Measurements from ENCODE around the gene TMED6. TPM values are rescaled to one million over a fixed set of nuclear protein-coding genes. Genes with fewer than 3 reads are reported as not detected.

Gene TMED6
- total RNA-seq, 1 experiment from 2014 or later = 2.4 TPM

DNA sequence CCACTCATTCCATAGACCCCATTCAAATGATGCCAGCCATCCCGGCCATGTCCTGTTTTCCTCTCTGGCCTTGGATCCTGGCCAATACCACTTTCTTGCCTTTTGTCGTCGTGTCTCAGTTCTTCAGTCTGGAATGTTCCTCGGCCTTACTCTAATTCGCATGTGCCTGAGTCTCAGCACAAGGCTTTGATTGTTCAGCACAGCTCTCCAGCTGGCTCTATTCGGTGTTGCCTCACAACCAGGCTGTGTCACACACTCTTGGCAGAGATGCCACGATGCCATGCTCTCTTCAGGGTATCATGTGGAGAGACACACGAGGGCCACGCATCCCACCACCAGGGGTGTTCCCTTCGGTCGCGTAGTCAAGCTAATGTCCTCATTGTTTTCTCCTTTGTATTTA, 42.3 kb downstream of the TMED6 start:
- no peaks in the 10 kb centered on the region for H3K36me3 ChIP-seq (ENCODE audit: control insufficient read depth, insufficient read depth, low read length)
- Mint-ChIP-seq H3K36me3 (ENCODE audit: insufficient read depth, unreplicated experiment) (peaks cover 62% of the 10 kb centered on the region), H3K9me3 (ENCODE audit: unreplicated experiment) (no peaks in the 10 kb centered on the region), H3K27ac (ENCODE audit: unreplicated experiment) (no peak overlapping the region), H3K27me3 (ENCODE audit: insufficient read depth, unreplicated experiment) (no peaks in the 10 kb centered on the region), H3K4me1 (ENCODE audit: low read depth, unreplicated experiment) (peaks cover 5% of the 10 kb centered on the region), H3K4me3 (ENCODE audit: unreplicated experiment) (no peak overlapping the region)
- intact Hi-C loops (cut with micrococcal nuclease; ENCODE audit: unreplicated experiment) = no loop called here
- H3K27me3 ChIP-seq (replicated peaks; ENCODE audit: control insufficient read depth, insufficient read depth, low read length) = no peaks in the 10 kb centered on the region
- H3K9me3 ChIP-seq = no peaks in the 10 kb centered on the region
- no TSS peak for BruUV-seq (replicated peaks)
- peaks cover 9% of the 10 kb centered on the region; the same call in 1 of the 2 replicates for H3K4me1 ChIP-seq
- H3K4me3 ChIP-seq (ENCODE audit: low read depth, low read length) = no peak overlapping the region
- ChIA-PET CTCF (no interaction called here), POLR2A (interaction anchor here (0.6 kb wide), 1 partner anchor 42 kb away, joined by 3 read pairs; no protein-coding TSS in a partner anchor)
- TF ChIP-seq, protein P1, sequence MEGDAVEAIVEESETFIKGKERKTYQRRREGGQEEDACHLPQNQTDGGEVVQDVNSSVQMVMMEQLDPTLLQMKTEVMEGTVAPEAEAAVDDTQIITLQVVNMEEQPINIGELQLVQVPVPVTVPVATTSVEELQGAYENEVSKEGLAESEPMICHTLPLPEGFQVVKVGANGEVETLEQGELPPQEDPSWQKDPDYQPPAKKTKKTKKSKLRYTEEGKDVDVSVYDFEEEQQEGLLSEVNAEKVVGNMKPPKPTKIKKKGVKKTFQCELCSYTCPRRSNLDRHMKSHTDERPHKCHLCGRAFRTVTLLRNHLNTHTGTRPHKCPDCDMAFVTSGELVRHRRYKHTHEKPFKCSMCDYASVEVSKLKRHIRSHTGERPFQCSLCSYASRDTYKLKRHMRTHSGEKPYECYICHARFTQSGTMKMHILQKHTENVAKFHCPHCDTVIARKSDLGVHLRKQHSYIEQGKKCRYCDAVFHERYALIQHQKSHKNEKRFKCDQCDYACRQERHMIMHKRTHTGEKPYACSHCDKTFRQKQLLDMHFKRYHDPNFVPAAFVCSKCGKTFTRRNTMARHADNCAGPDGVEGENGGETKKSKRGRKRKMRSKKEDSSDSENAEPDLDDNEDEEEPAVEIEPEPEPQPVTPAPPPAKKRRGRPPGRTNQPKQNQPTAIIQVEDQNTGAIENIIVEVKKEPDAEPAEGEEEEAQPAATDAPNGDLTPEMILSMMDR (IDR thresholded peaks at IDR 0.05; ENCODE audit: insufficient read depth in 1 of 2, low read depth in 1 of 2, low read length in 1 of 2, severe bottlenecking in 1 of 2, unreplicated experiment in 1 of 2) = no peak
- peak in 1 of 2 experiments; percentile 29 for DNase-seq

DNA sequence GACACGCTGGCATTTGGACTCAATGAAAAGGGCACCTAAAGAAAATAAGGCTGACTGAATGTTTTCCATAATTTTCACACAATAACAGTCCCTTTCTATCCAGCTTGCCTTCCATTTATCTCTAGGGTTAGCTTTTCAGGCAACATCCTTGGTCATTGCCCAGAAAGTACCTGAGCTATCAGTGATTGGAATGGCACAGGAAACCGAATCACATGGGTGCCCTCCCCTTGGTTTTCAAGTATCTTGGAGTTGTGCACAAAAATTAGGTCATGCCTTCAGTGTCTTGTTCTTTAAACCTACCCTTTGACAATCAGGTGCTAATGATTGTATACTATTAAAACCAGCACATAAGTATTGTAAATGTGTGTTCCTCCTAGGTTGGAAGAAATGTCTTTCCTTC, 43.7 kb downstream of the TMED6 start:
- Histone ChIP-seq H3K36me3 (ENCODE audit: control insufficient read depth, insufficient read depth, low read length) (no peaks in the 10 kb centered on the region), H3K9me3 (no peaks in the 10 kb centered on the region), H3K27me3 (replicated peaks; ENCODE audit: control insufficient read depth, insufficient read depth, low read length) (no peaks in the 10 kb centered on the region), H3K4me1 (peaks cover 9% of the 10 kb centered on the region; the same call in 1 of the 2 replicates), H3K4me3 (ENCODE audit: low read depth, low read length) (no peak overlapping the region)
- peaks cover 5% of the 10 kb centered on the region for H3K4me1 Mint-ChIP-seq (ENCODE audit: low read depth, unreplicated experiment)
- no peak overlapping the region for H3K27ac Mint-ChIP-seq (ENCODE audit: unreplicated experiment)
- CTCF ChIA-PET = no interaction called here
- no peak overlapping the region for H3K4me3 Mint-ChIP-seq (ENCODE audit: unreplicated experiment)
- intact Hi-C loops (cut with micrococcal nuclease; ENCODE audit: unreplicated experiment) = no loop called here
- BruUV-seq (replicated peaks) = no TSS peak
- H3K27me3 Mint-ChIP-seq (ENCODE audit: insufficient read depth, unreplicated experiment) = no peaks in the 10 kb centered on the region
- POLR2A ChIA-PET = no interaction called here
- peaks cover 56% of the 10 kb centered on the region for H3K36me3 Mint-ChIP-seq (ENCODE audit: insufficient read depth, unreplicated experiment)
- no peak for DNase-seq
- TF ChIP-seq, protein P1 (IDR thresholded peaks at IDR 0.05; ENCODE audit: insufficient read depth in 1 of 2, low read depth in 1 of 2, low read length in 1 of 2, severe bottlenecking in 1 of 2, unreplicated experiment in 1 of 2) = no peak
- H3K9me3 Mint-ChIP-seq (ENCODE audit: unreplicated experiment) = no peaks in the 10 kb centered on the region

DNA sequence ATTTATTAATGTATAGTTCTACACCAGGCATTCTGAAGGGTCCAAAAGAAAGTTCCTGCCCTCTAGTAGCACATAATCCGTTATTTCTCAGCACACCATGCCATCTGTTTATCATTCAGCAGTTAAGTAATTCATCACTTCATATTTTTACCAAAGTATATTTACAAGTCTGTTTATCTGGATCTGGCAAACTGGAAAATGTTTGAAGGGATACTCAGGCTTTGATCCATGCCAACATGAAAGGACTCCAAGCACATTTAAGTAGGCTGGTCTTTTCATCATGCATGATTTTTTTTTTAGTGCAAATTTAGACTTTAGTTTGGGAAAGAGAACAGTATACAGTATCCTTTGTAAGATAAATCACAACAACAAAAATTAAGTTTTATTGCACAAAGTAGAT, 44.5 kb downstream of the TMED6 start:
- no TSS peak for BruUV-seq (replicated peaks)
- TF ChIP-seq, protein P1 (IDR thresholded peaks at IDR 0.05; ENCODE audit: insufficient read depth in 1 of 2, low read depth in 1 of 2, low read length in 1 of 2, severe bottlenecking in 1 of 2, unreplicated experiment in 1 of 2) = no peak
- Histone ChIP-seq H3K4me3 (ENCODE audit: low read depth, low read length) (no peak overlapping the region), H3K9me3 (no peaks in the 10 kb centered on the region), H3K27me3 (replicated peaks; ENCODE audit: control insufficient read depth, insufficient read depth, low read length) (no peaks in the 10 kb centered on the region), H3K4me1 (peaks cover 4% of the 10 kb centered on the region; the same call in 1 of the 2 replicates), H3K36me3 (ENCODE audit: control insufficient read depth, insufficient read depth, low read length) (no peaks in the 10 kb centered on the region)
- DNase-seq = no peak
- intact Hi-C loops (cut with micrococcal nuclease; ENCODE audit: unreplicated experiment) = no loop called here
- H3K36me3 Mint-ChIP-seq (ENCODE audit: insufficient read depth, unreplicated experiment) = peaks cover 60% of the 10 kb centered on the region
- H3K4me3 Mint-ChIP-seq (ENCODE audit: unreplicated experiment) = no peak overlapping the region
- no peaks in the 10 kb centered on the region for H3K9me3 Mint-ChIP-seq (ENCODE audit: unreplicated experiment)
- H3K27me3 Mint-ChIP-seq (ENCODE audit: insufficient read depth, unreplicated experiment) = no peaks in the 10 kb centered on the region
- CTCF ChIA-PET = no interaction called here
- no peak overlapping the region for H3K27ac Mint-ChIP-seq (ENCODE audit: unreplicated experiment)
- H3K4me1 Mint-ChIP-seq (ENCODE audit: low read depth, unreplicated experiment) = peaks cover 1% of the 10 kb centered on the region
- POLR2A ChIA-PET = no interaction called here
